K562 (cell line): ENCODE measurements around the gene HNRNPDL. TPM values are rescaled to one million over a fixed set of nuclear protein-coding genes. Genes with fewer than 3 reads are reported as not detected.

Experiments
- ARID2 ChIP-seq: fragments of 450-650 bp; IDR thresholded peaks from 2 replicates; pipeline ENCODE4 v1.6.1; 2017; ENCODE audit warnings: antibody characterized with exemption, mild to moderate bottlenecking
- BRCA1 ChIP-seq, 2 experiments: fragments of 450-650 bp in 1 of 2; sonication (generic) in 1 of 2; formaldehyde crosslinking in 1 of 2; IDR thresholded peaks; 2 replicates each; pipeline versions ENCODE4 v1.5.0 to v1.6.1; 2017 to 2020; ENCODE audit warnings: mild to moderate bottlenecking in 1 of 2, missing genetic modification reagents in 1 of 2
- CUX1 ChIP-seq: fragments of 200-800 bp; sonication (Bioruptor generic); IDR thresholded peaks from 2 replicates; pipeline ENCODE4 v1.6.1; 2016; ENCODE audit warnings: missing genetic modification characterization, missing compliant biosample characterization
- DIDO1 ChIP-seq: fragments of 450-650 bp; IDR thresholded peaks from 2 replicates; pipeline ENCODE4 v1.6.1; 2016; ENCODE audit warnings: low read depth, missing biosample characterization, missing genetic modification characterization
- ELF1 ChIP-seq: fragments of 200-800 bp; sonication (Bioruptor generic); IDR thresholded peaks from 2 replicates; pipeline ENCODE4 v1.6.1; 2016; ENCODE audit warnings: missing genetic modification characterization, missing compliant biosample characterization
- GTF2E2 ChIP-seq: fragments of 200-800 bp; sonication (Bioruptor generic); IDR thresholded peaks from 2 replicates; pipeline ENCODE4 v1.6.1; 2016; ENCODE audit warnings: missing genetic modification characterization, missing compliant biosample characterization
- HDAC8 ChIP-seq: fragments of 450-650 bp; IDR thresholded peaks from 2 replicates; pipeline ENCODE4 v1.6.1; 2016; ENCODE audit warnings: mild to moderate bottlenecking, missing genetic modification characterization, moderate library complexity, missing compliant biosample characterization
- HNRNPL ChIP-seq: fragments of 200-400 bp; formaldehyde crosslinking; IDR thresholded peaks from 2 replicates; pipeline ENCODE4 v1.6.1; 2017; ENCODE audit warnings: low read depth, mild to moderate bottlenecking, low read length
- KDM4B ChIP-seq, 2 experiments: fragments of 450-650 bp in 1 of 2; sonication (generic) in 1 of 2; IDR thresholded peaks; 2 replicates each; pipeline ENCODE4 v1.6.1; 2016 to 2017; ENCODE audit warnings: borderline replicate concordance in 2 of 2, antibody characterized with exemption in 1 of 2, low read depth in 1 of 2, mild to moderate bottlenecking in 1 of 2
- NUFIP1 ChIP-seq: fragments of 450-650 bp; IDR thresholded peaks from 2 replicates; pipeline ENCODE4 v1.6.1; 2018; ENCODE audit not compliant: partially characterized antibody
- PML ChIP-seq: IDR thresholded peaks from 2 replicates; pipeline ENCODE4 v1.6.1; 2012; ENCODE audit warnings: low read length, inconsistent platforms
- SIN3B ChIP-seq: fragments of 450-650 bp; IDR thresholded peaks from 2 replicates; pipeline ENCODE4 v1.6.1; 2017; ENCODE audit warnings: low read depth, mild to moderate bottlenecking, moderate library complexity
- ZNF23 ChIP-seq: fragments of 250-450 bp; sonication (Bioruptor Pico); IDR thresholded peaks from 2 replicates; pipeline ENCODE4 v1.4.0; 2020; ENCODE audit warnings: mild to moderate bottlenecking
- polyA plus RNA-seq, 8 experiments: library from polyadenylated mRNA; depleted of rRNA in 4 of 8; stranded (reverse) in 5 of 8; unstranded in 3 of 8; fragments of >200 nt; fragmentation: Nextera tagmentation in 2 of 8; fragmentation: Illumina TruSeq in 1 of 8; extraction: Ambion mirVana in 2 of 8; extraction: Trizol in 1 of 8; gene quantifications; 2 replicates each; pipeline versions ENCODE4 v1.2.1 to v1.2.3, GENCODE V29; 2011 to 2014; ENCODE audit warnings: inconsistent platforms in 1 of 8, missing spikeins in 1 of 8
- total RNA-seq, 7 experiments: library from RNA; depleted of rRNA in 6 of 7; stranded (reverse); fragments of >200 nt in 6 of 7; fragmentation: Illumina TruSeq in 2 of 7; extraction: Trizol in 2 of 7; gene quantifications; 2 replicates each; pipeline versions ENCODE4 v1.2.1 to v1.2.3, GENCODE V29; 2011 to 2021; ENCODE audit warnings: low replicate concordance in 1 of 7
- TF ChIP-seq, protein P1 (sequence below), 2 experiments: fragments of 450-650 bp in 1 of 2; sonication (generic) in 1 of 2; formaldehyde crosslinking in 1 of 2; IDR thresholded peaks; 2 replicates each; pipeline versions ENCODE4 v1.7.1 to v1.9.0; 2016 to 2022; ENCODE audit warnings: inconsistent platforms in 1 of 2, mild to moderate bottlenecking in 1 of 2, missing genetic modification reagents in 1 of 2

Gene HNRNPDL
- total and polyA plus RNA-seq, 9 of the 15 experiments (the other 6 are each of a cell fraction or from before 2014, with no cell fraction given): 243 to 652 (median 351) TPM

DNA sequence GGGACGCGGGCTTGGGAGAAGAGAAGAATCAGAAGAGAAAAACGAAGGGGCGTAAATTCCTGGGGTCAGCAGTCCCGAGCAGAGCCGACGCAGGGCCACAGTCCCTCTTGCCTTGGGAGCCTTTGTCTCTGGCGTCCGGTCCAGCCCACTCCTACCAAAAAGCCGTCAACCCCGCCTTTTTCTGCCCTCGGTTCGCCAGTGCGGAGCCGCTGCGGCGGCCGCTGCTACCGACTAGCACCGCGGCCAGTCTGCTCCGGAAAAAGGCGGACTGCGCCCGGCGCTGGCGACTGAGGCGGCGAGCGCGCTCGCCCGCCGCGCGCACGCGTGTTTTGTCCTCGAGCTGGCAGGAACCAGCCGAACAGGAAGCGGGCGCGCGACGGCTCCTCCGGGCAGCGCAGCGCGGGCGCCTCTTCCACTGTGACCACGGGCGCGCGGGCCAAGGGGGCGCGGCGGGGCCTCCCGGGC lies 502 bp downstream of the HNRNPDL start (continued):
- TF ChIP-seq, protein P1, sequence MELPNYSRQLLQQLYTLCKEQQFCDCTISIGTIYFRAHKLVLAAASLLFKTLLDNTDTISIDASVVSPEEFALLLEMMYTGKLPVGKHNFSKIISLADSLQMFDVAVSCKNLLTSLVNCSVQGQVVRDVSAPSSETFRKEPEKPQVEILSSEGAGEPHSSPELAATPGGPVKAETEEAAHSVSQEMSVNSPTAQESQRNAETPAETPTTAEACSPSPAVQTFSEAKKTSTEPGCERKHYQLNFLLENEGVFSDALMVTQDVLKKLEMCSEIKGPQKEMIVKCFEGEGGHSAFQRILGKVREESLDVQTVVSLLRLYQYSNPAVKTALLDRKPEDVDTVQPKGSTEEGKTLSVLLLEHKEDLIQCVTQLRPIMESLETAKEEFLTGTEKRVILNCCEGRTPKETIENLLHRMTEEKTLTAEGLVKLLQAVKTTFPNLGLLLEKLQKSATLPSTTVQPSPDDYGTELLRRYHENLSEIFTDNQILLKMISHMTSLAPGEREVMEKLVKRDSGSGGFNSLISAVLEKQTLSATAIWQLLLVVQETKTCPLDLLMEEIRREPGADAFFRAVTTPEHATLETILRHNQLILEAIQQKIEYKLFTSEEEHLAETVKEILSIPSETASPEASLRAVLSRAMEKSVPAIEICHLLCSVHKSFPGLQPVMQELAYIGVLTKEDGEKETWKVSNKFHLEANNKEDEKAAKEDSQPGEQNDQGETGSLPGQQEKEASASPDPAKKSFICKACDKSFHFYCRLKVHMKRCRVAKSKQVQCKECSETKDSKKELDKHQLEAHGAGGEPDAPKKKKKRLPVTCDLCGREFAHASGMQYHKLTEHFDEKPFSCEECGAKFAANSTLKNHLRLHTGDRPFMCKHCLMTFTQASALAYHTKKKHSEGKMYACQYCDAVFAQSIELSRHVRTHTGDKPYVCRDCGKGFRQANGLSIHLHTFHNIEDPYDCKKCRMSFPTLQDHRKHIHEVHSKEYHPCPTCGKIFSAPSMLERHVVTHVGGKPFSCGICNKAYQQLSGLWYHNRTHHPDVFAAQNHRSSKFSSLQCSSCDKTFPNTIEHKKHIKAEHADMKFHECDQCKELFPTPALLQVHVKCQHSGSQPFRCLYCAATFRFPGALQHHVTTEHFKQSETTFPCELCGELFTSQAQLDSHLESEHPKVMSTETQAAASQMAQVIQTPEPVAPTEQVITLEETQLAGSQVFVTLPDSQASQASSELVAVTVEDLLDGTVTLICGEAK (IDR thresholded peaks at IDR 0.05): no peak
- TF ChIP-seq, protein P1 (CRISPR knock-in tag; IDR thresholded peaks at IDR 0.05): no peak
- TF ChIP-seq ZNF23 (CRISPR knock-in tag): no peak
- TF ChIP-seq SIN3B: no peak
- no peak for TF ChIP-seq ARID2
- TF ChIP-seq DIDO1 (tag): no peak
- TF ChIP-seq PML: peak; percentile 6; the same call in 1 of the 2 replicates
- peak; percentile 45 for TF ChIP-seq ELF1 (tag)
- TF ChIP-seq GTF2E2 (tag): peak; percentile 87; the same call in 1 of the 2 replicates
- TF ChIP-seq HNRNPL: no peak; the same call in 1 of the 2 replicates
- 0 out of 2 replicates have a peak, but pooled peaks have one; percentile 16 for TF ChIP-seq HDAC8 (tag)
- no peak for TF ChIP-seq BRCA1 (IDR thresholded peaks at IDR 0.05)
- TF ChIP-seq BRCA1 (CRISPR knock-in tag; IDR thresholded peaks at IDR 0.05): no peak; the same call in 1 of the 2 replicates
- TF ChIP-seq KDM4B (IDR thresholded peaks at IDR 0.05; ENCODE audit: borderline replicate concordance in 2 of 2, low read depth in 1 of 2): no peak
- no peak for TF ChIP-seq NUFIP1
- TF ChIP-seq CUX1 (CRISPR knock-in tag): no peak
